Body of pancreas (tissue), 4 donors: Measurements from ENCODE around the gene RMND1.

Experiments
- CTCF ChIP-seq, 7 experiments: fragments of 450-650 bp in 4 of 7; fragments of 200-600 bp in 3 of 7; sonication (generic) in 3 of 7; IDR thresholded peaks; one replicate each; pipeline ENCODE4 v1.5.1; 2016 to 2019; ENCODE audit warnings: antibody characterized with exemption in 7 of 7
- POLR2A ChIP-seq, 3 donors: fragments of 450-650 bp; IDR thresholded peaks; one replicate each; pipeline ENCODE4 v1.6.1; 2016; ENCODE audit warnings: antibody characterized with exemption in 3 of 3, mild to moderate bottlenecking in 2 of 3

GRCh38 chr6:151448623-151449022, 3.3 kb downstream of the RMND1 start:
- TF ChIP-seq POLR2A (IDR thresholded peaks at IDR 0.05) (no peak), CTCF (IDR thresholded peaks at IDR 0.05) (no peak)
